ENCODE results near the gene SLC9A6. TPM values are rescaled to one million over a fixed set of nuclear protein-coding genes. Genes with fewer than 3 reads are reported as not detected.
"Not testable (repeated sequence)": the region's sequence is repeated elsewhere in the genome, so short reads cannot be mapped to it uniquely, and the experiment has no call there.

The SLC9A6 gene
- total RNA-seq, 4 donors from 2014 or later: 15.2 to 21.7 (median 18.5) TPM

DNA sequence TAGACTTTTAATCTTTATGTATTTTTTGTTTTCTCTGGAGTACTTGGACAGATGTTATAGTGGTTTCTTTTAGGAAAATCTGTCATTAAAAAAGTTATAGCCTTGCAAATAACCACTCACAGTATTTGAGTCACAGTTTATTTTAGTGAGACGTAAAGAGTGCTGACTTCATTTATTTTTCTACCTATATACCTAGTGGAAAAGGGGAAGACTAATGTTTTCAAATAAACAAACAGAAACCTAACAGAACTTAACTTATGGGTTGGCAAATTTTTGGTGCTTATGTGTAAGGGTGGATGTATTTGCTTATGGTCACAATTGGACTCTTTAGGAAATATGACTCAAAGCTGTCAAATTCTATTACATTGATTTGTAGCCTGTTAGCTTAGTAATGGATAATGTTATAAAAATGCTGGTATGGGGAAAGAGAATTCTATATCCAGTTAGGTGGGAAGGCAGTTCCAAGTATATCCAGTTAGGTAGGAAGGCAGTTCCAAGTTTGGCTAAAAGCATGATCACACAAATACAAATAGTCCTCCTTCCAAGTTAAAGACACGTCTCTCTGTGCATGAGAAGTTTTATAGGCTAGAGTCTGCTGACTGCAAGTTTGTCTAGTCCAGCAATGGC lies 61.9 kb downstream of the SLC9A6 start:
- no peaks in the 10 kb centered on the region for H3K36me3 ChIP-seq
- intact Hi-C loops (cut with DNase I): no loop called here
- H3K4me1 ChIP-seq: peaks cover 12 to 18% of the 10 kb centered on the region in 2 donors
- no peaks in the 10 kb centered on the region for H3K27me3 ChIP-seq
- DNase-seq: no peak
- WGBS, 2 donors: 24 to 28% methylated on average over 2 of the region's 2 CpGs
- TF ChIP-seq POLR2A (IDR thresholded peaks at IDR 0.05): peak in 1 of 2 donors; percentile 40
- no peak for TF ChIP-seq CTCF (IDR thresholded peaks at IDR 0.05)
- no peak overlapping the region for H3K4me3 ChIP-seq (replicated peaks in 1 of 3)
- H3K9me3 ChIP-seq: no peaks in the 10 kb centered on the region
- H3K27ac ChIP-seq: peak overlapping the region; percentile 54 to 77 (median 59)

DNA sequence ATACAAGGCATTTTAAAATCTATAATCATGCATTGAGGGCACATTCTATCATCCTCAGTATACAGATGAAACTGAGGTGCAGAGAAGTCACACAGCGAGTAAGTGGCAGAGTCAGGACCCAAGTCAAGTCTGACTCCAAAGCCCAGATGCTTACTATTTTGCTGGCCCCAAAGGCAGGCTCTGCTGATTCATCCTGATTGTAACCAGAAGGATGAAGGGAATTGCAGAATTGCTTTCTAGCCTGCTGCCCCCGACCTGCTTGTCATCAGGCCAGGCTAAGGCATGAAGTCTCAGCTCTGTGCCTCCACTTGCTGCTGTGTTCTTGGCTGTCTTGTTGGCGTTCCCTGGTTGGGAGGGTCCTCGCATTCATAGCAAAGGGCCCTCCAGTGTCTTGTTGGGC lies 62.7 kb downstream of the SLC9A6 start:
- Histone ChIP-seq H3K27ac (peak overlapping the region; percentile 54 to 77 (median 59)), H3K36me3 (no peaks in the 10 kb centered on the region), H3K27me3 (no peaks in the 10 kb centered on the region), H3K4me1 (peaks cover 10 to 18% of the 10 kb centered on the region in 2 donors), H3K9me3 (no peaks in the 10 kb centered on the region), H3K4me3 (replicated peaks in 1 of 3) (no peak overlapping the region)
- no peak for TF ChIP-seq POLR2A (IDR thresholded peaks at IDR 0.05)
- no peak for TF ChIP-seq CTCF (IDR thresholded peaks at IDR 0.05)
- WGBS, 2 donors: 80 to 81% methylated on average over 1 to 3 of the region's 4 CpGs
- intact Hi-C loops (cut with DNase I): no loop called here
- no peak for DNase-seq

DNA sequence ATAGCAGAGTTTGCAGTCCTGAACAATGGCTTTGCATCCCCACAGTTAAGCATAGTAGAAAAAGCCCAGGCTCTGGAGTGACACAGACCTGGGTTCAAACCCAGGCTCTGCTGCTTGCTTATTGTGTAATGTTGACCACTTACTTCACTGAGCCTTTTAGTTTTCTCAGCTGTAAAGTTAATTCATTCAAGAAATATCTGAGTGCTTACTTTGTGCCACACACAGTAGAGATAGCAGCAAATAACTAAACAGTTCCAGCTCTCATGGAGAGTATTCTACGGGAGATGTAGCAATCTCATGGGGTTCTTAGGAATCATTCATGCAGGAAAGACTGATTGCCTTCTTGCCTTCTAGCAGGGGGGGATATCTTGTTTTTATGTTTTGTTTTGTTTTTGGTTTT lies 63.2 kb downstream of the SLC9A6 start:
- intact Hi-C loops (cut with DNase I): no loop called here
- 9 to 21% methylated on average over 1 of the region's 1 CpG for WGBS, 2 donors

DNA sequence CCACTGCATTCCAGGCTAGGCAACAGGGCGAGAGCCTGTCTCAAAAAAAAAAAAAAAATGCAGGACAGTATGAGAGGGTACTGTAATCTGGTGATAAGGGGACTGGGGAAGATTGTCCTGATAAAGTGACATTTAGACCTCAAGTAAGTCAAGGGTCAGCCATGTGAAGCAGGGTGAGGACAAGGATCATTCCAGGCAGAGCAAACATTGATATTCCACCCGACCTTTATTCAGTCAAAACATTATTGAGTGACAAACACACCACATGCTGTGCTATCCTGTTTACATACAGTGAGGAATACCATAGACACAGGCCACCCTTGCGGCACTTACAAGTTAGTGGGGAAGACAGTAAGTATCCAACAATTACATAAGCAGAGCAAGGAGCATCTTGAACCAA lies 64.4 kb downstream of the SLC9A6 start:
- Histone ChIP-seq H3K4me1 (peaks cover 10 to 18% of the 10 kb centered on the region in 2 donors), H3K9me3 (no peaks in the 10 kb centered on the region), H3K27ac (no peak overlapping the region), H3K36me3 (no peaks in the 10 kb centered on the region), H3K4me3 (replicated peaks in 1 of 3) (no peak overlapping the region), H3K27me3 (no peaks in the 10 kb centered on the region)
- WGBS, 2 donors: 75 to 83% methylated on average over 2 to 3 of the region's 3 CpGs
- intact Hi-C loops (cut with DNase I): no loop called here
- no peak for DNase-seq
- no peak for TF ChIP-seq CTCF (IDR thresholded peaks at IDR 0.05)
- TF ChIP-seq POLR2A (IDR thresholded peaks at IDR 0.05): no peak

More for the DNA sequence above, 63.2 kb downstream of the SLC9A6 start:
- H3K4me3 ChIP-seq (replicated peaks in 1 of 3): no peak overlapping the region
- peak overlapping the region; percentile 54 to 77 (median 59) for H3K27ac ChIP-seq
- no peaks in the 10 kb centered on the region for H3K27me3 ChIP-seq
- no peak for TF ChIP-seq CTCF (IDR thresholded peaks at IDR 0.05)
- TF ChIP-seq POLR2A (IDR thresholded peaks at IDR 0.05): no peak
- H3K9me3 ChIP-seq: no peaks in the 10 kb centered on the region
- no peak for DNase-seq
- no peaks in the 10 kb centered on the region for H3K36me3 ChIP-seq
- H3K4me1 ChIP-seq: peaks cover 10 to 18% of the 10 kb centered on the region in 2 donors

DNA sequence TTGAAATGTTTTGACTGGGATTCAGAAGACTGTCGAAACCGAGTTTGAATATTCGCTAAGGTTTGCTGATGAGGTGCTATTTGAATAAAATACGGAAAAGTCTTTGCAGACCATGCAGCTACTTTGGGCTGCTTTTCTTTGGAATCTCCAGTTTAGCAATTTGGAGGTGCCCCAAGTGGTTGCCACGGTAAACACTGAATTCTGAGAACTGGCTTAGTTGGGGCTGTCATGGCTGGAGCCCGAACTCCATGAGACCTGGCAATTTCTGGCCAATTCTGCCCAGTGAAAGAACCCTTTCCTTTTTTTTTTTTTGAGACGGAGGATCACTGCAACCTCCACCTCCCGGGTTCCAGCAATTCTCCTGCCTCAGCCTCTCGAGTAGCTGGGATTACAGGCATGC lies 65.6 kb downstream of the SLC9A6 start:
- H3K27me3 ChIP-seq; DNase-seq; intact Hi-C loops (cut with DNase I); H3K4me3 ChIP-seq (replicated peaks in 1 of 3); H3K9me3 ChIP-seq; H3K27ac ChIP-seq; H3K36me3 ChIP-seq: not testable (repeated sequence)
- WGBS, 2 donors: 86 to 96% methylated on average over 9 of the region's 9 CpGs
- peaks cover 10 to 18% of the 10 kb centered on the region in 2 donors for H3K4me1 ChIP-seq
